IPS-11a (cell line): ENCODE results near the gene ANKRD52.
"Not testable (repeated sequence)": the region's sequence is repeated elsewhere in the genome, so short reads cannot be mapped to it uniquely, and the experiment has no call there.

ENCODE experiments used
- H3K4me3 ChIP-seq: one replicate; pipeline ENCODE4 v1.5.1; 2013; ENCODE audit warnings: low read depth, low read length, control low read depth

The ANKRD52 gene

DNA sequence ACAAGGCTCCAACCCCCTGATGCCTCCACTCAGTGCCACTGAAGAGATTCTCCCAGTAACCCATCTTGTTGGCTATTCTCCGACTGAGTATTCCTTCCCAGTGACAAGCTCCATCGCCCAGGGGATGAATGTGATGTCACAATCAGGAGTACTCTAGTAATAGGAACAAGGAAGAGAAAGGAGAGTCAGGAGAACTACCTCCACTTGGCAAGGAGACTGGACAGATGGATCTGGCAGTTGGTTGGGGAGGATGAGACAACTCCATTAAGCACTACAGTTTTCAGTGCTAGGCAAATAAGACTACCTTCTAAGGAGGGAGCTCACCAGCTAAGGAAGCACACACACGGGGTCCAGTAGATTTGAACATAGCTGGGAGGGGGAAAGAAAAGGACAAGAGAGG lies 41.7 kb downstream of the ANKRD52 start:
- H3K4me3 ChIP-seq: no peak overlapping the region

DNA sequence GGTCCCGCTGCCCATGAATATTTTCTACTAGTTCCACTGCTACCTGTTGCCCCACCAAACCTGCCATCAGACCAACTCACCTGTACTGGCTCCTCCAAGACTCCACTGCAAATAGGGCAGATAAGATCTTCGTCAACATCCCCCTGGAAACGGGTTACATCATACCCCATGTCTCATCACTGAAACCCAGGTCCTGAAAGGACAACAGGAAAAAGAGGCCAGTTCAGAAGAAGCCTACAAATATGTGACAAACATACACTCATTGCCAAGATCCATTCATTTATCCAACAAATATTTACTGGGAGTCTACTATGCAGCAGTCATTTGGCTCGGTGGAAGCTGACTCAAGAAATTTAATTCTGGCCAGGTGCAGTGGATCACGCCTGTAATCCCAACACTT lies 44.3 kb downstream of the ANKRD52 start:
- H3K4me3 ChIP-seq: no peak overlapping the region

DNA sequence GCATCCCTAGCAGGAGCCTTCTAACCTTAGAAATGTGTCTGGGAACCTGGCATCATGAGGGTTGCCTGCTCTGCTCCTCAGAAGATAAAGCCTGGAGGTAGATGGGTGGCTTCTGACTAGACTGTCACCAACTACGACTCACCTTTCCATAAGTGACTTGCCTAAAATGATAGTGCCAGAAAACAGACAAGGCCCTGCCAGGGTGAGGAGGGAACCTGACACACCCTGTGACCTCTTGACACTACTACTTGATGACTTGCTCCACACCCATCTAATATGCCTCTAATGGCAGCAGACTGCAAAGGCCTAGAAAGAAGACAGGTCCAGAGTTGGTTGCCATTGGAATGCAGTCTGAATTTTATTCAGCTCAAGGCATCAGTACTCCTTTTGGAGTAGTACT lies 45.8 kb downstream of the ANKRD52 start:
- H3K4me3 ChIP-seq: no peak overlapping the region

DNA sequence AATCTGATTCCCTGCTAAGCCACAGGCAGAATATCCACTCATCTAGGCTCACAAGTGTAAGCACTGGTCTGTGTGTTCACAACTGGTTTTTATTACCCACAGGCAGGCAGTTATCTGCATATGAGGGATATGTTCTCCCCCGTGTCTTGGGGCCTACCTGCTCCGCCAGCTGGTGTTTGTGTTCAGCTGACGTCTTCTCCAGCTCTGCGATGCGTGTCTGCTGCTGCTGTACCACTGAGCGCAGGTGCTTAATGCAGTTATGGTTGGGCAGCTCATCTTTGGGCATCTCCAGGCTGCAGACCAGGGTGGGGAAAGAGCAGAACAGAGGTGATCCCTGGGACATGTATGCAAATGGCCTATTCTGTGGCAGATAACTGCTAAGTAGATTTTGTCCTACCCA lies 50.2 kb downstream of the ANKRD52 start:
- H3K4me3 ChIP-seq: no peak overlapping the region

DNA sequence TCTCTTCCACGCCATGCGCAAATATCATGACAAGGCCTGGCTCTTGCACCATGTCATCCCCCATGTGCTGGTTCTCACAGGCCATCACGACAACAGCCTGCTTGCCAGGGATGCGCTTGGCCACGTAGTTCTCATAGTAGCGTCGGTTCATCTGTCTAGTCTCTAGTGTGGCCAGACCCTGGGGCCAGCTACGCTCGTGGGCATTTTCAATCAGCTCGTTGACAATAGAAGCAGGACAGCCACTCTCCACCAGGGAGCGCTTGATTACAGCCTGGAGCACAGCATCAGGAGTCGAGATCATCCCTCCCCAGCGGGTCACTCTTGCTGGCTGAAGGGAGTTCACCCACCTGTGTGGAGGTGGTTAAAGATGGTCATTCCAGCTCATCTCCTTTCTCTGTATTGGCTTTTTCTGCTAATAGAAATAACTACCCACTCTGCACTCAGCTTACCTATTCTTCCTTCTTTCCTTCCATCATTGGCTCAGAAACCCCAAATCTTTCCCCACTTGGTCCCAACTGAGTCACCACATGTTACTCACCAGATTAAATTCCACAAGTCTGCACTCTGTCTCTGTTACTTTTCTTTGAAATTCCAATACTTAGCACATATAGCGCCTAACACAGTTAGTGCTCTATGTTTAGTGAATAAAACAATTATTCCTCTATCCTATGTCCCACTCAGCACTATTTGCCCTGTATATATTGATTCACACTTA lies 51.6 kb downstream of the ANKRD52 start:
- no peak overlapping the region for H3K4me3 ChIP-seq

DNA sequence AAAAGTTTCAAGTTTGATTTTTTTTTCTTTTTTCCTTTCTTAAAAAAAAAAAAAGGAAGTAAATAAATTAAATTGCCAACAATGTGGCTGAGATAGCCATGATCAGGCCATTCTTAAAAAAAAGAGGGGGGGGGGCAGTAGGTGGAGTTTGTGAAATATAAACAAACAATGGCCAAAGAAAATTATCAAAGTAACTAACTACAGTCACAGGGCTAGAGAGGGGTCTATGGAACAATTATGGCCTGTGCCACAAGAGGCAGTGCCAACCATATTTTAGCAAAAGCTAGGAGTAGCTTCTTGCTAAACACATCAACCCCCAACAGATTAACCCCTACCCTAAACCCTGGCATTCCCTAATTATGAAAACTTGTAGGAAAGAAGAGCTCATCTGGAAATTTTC lies 52.7 kb downstream of the ANKRD52 start:
- no peak overlapping the region for H3K4me3 ChIP-seq

DNA sequence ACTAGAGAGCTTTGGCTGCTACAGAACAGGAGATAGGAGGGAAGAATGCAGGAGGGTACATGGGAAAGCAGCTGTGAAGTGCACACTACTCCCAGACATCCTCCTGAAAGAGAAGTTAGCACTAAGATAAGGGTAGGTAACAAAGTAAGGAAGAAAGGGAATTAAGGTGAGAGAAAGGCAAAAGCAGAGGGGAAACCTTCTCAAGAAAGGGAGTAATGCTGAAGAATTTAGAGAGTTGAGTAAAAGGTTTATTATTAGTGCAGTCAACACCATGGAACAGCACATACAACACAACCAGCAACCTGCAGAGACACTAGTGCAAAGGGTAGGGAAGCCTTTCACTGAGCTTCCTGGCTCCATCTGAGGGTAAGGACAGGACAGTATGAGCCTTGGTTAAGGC lies 53.9 kb downstream of the ANKRD52 start:
- no peak overlapping the region for H3K4me3 ChIP-seq

DNA sequence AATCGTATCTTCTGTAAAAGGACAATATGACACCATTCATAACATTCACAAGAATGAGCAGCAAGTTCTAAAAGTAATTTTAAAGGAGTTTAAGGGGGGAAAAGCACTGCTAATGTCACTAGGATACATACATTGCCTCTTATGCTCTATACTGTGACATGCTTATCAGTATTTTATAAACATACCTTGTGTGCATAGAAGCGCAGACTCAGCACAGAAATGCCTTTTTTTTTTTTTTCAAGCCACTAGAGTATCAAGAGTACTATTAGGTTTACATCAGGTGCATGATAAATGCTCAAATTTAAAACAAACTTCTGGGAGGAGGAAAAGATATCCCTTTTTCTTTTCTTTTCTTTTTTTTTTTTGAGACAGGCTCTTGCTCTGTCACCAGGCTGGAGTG lies 55.3 kb downstream of the ANKRD52 start:
- no peak overlapping the region for H3K4me3 ChIP-seq

DNA sequence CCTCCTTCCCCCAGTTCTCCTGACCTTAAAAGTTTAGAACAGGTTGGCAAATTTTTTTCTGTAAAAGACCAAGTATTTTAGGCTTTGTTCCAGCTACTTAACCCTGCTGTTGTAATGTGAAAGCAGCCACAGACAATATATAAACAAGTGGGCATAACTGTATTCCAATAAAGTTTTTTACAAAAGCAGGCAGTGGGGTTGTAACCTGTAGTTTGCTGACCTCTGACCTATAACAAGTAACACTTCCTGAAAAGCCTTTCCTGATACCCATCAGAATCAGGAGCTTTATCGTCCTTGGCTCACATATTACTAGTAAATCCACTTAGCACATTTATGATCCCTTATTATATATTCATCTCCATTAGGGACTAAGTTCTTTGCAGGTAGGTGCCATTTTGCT lies 55.8 kb downstream of the ANKRD52 start:
- no peak overlapping the region for H3K4me3 ChIP-seq

DNA sequence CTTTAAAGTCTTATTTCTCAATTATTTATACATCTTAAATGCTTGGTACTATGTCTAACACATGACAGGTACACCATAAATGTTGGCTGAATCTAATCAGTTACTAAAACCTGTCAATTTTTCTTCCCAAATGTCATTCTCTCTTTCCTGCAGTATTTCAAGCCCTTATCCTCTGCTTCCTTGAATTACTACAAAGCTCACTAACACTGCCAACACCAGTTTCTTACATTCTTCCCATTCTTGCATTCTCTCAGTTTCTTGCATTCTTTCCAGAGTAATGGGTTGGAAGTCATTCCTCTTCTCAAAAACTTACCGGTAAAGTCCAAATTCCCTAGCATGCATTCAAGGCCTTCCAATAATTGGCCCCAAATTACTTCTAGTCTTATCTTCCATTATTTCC lies 59.3 kb downstream of the ANKRD52 start:
- no peak overlapping the region for H3K4me3 ChIP-seq

DNA sequence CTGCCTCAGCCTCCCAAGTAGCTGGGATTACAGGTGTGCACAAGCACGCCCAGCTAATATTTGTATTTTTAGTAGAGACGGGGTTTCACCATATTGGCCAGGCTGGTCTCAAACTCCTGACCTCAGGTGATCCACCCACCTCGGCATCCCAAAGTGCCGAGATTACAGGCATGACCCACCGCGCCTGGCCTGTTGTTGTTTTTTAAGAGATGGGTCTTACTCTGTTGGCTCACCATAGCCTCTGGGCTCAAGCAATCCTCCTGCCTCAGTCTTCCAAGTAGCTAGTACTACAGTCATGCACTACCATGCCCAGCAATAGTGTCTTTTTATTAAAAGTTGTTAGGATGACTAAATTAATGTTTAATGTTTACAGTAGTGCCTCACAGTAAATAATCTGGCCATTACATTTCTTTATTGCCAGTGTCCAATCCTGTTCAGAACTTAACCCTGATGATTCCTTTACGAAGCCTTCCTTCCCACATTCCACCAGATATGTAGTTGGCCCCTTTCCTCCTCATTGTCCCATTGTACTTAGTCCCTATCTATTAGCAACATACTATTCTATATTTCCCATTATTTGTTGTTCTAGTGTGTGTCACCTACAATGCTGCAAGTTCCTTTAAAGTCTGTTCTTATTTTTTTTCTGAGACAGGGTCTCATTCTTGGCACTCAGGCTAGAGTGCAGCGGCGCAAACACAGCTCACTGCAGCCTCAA lies 60.1 kb downstream of the ANKRD52 start:
- no peak overlapping the region for H3K4me3 ChIP-seq

DNA sequence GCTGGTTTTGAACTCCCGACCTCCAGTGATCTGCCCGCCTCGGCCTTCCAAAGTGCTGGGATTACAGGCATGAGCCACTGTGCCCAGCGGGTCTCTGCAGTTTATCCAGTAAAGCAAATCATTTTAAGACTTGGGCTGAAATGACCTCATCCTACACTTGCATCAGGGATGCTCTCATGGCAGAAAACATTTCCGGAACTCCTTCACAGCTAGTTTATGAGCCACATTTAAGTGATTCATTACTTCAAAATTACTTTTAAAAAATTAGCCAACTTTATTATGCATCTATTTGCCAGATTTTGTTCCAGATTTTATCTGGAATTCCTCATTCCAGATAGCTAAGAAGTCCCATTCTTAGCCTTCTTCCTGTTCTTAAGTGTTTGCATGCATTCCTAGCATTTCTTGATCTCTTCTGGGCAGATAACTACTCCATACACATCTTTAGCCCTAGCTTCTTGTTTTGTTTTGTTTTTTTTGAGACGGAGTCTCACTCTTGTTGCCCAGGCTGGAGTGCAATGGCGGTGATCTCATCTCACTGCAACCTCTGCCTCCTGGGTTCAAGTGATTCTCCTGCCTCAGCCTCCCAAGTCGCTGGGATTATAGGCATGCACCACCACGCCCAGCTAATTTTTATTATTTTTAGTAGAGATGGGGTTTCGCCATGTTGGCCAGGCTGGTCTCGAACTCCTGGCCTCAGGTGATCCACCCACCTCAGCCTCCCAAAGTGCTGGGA lies 61.2 kb downstream of the ANKRD52 start:
- not testable (repeated sequence) for H3K4me3 ChIP-seq

DNA sequence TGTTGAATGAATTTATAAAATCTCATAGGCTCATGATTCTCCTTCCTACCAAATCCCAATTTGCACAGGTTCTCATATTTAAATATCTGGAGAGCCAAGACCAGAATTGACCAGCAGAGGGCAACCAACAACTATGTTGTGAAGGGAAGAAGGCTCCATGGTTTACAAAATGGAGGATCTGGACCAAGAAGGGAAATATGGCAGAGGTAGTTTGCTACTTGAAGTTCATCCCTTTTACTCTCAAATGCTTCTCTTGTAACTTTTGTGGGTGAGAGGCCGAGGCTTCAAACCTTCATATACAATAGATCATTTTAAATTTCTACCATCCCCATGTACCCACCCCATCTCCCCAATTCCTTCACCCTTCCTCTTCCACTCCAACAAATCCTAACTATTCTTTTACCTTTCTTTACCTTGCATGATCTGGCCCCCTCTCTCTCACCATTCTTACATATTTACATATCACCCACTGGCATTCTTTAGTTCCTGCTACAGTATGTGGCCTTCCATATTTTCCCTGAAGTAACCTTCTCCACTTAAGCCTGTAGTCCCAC lies 65.1 kb downstream of the ANKRD52 start:
- H3K4me3 ChIP-seq: no peak overlapping the region

DNA sequence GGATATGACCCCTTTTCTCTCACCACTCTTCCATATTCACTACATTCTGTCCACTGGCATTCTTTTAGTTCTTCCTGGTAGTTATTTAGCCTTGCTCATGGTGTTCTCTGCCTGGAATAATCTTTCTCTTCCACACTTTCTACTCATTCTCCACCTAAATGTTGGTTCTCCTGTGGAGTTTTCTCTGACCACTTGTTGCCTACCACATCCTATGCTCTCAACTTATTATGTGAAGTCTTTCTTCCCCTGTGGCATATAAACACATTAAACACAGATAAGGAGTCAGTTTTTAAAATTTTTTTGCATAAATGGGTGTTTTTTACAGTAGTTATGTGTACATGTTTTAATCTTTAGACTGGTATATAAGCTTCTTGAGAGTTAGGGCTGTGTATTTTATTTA lies 65.6 kb downstream of the ANKRD52 start:
- H3K4me3 ChIP-seq: no peak overlapping the region

DNA sequence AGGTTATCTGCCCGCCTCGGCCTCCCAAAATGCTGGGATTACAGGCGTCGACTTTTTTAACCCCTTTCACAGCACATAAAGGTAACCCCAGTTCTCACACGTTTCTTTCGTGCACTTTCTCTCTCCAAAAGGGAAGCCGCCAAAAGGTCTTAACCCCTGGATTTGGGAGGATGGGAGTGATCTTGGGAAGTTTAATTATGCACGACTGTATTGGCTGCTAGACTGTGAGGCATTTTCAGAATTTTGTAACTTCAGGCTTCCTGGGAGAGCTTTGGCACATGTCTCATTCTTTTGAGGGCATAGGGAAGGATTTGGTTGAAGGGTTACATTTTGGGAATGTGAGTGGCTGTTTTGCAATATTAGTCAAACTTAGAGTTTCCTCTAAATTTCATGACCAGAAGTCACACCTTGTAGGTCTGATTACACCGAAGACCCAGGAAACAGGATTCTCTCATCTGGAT lies 67.5 kb downstream of the ANKRD52 start:
- H3K4me3 ChIP-seq: peak overlapping the region; percentile 72

DNA sequence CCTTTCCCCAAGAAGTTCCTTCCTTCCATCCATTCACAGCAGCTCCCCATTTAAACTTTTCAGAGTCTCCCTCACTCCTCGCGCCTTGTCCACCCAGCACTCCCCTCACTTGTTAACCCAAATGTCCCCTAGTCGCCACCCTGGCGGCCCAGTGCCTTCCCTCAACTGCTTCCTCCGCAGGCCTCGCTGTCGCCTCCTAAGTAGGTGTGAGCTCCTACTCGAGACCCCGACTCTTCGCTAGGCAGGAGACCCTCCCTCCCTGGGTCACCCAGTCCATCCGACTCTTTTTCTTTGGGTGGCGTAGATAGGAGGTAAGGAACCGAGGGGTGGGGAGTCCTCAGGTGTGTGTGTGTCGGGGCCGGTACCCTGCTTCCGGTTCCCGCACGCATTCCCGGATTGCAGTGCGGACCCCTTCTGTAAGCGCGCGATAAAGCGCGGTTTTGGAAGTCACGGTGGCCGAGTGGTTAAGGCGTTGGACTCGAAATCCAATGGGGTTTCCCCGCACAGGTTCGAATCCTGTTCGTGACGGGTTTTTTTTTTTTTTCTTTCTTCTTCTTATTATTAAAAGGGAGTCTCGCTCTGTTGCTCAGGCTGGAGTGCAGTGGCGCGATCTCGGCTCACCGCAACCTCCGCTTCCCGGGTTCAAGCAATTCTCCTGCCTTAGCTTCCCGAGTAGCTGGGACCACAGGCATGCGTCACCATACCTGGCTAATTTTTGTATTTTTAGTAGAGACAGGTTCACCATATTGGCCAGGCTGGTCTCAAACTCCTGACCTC lies 68.1 kb downstream of the ANKRD52 start:
- peak overlapping the region; percentile 72 for H3K4me3 ChIP-seq

DNA sequence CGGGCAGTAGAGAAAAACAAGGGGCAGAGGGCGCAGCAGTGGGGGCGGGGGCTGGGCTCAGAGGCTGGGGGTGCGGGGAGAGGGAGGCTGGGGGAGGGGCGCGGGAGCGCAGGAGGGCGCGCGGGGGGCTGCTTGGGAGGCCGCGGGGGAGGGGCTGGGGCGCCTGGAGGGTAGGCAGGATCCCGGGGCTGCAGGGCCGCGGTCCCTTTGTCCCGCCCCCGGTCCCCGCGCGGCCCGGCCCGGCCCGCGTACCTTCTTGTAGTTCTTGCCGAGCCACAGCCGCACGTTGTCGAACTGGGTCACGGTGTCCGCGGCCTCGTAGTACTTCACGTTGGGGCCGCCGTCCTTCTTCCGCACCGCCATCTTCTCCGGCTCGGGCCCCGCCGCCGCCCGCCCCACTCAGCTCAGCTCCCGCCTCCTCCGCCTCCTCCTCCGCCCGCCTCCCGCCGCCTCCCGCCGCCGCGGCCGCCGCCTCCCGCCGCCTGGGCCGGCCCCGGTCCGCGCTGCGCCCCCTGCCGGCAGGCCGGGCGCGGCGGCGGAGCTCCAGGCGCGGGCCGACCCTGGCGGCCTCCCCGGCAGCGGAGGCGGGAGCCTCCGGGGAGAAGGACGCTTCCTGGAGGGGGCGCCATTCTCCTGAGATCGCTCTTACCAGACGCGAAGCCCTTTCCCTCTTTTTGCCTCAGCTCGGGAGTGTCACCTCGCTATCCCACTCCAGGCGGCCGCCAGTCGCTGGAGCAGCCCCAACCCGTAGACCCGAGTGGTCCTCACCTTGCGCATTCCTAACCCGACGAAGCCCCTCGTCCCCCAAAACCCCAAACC lies 68.9 kb downstream of the ANKRD52 start, which contains the start of gene SMARCC2:
TSS of gene SMARCC2 (minus strand) at position 385 of the 819 bp plus-strand sequence. CDS start at position 363, 22 bp downstream.
- peak within 1 kb of the TSS; percentile 94 for H3K4me3 ChIP-seq

DNA sequence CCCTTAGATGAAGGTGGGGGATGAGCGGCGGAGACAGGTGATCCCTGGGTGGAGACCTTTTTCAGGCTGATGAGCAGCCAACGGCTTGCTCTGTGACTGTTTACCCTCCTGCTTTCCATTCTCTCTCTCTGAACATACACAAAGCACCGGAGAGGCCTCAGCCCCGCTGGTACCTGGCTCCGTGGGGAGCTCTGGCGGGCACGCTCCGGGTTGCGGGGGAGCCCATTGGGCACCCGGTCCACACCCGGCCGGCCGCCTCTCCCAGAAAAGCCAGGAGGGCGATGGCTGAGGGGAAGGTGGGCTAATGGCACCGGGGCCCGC lies 69.4 kb downstream of the ANKRD52 start:
- H3K4me3 ChIP-seq: peak overlapping the region; percentile 94

DNA sequence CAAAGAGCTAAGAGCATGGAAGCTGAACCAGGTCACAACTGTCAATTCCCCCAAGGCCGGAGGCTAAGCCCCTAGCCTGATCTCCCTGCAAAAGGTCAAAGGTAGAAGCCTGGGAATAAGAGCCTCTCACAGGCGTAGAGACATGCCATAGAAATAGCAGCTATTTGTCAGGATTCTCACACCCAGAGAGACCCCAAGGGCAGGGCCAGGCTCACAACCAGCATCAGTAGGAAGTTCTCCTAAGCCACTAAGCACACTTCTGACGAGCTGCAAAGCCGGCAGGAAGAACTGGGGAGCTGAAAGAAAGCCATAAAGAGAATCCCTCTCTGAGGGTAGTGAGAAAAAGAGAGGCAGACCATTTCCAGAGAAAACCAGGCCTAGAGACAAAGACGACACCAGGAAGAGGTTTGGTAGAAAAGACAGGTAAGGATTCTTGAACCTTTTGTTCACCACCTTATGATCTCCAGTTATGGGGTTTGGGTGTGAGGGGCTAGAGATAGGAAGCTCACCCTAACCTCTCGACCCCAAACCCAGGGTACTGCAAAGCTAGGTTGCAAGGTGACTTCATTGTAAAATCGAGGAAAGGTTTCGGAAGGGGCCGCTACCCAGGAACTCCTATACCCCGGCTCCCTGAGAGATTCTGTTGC lies 69.9 kb downstream of the ANKRD52 start:
- H3K4me3 ChIP-seq: peak overlapping the region; percentile 94
